ENCODE results near the gene KITLG. TPM values are rescaled to one million over a fixed set of nuclear protein-coding genes. Genes with fewer than 3 reads are reported as not detected.
A peak's percentile ranks its signal among the peaks of the same experiment; 100 is the strongest.

The KITLG gene
- total RNA-seq, 4 donors from 2014 or later, result 10.2 to 27.5 (median 16.4) TPM

- Histone ChIP-seq H3K4me1 (peaks cover 0 to 48% (median 11%) of the 10 kb centered on the region in 4 donors), H3K27me3 (no peaks in the 10 kb centered on the region), H3K9me3 (no peaks in the 10 kb centered on the region), H3K4me3 (no peak overlapping the region), H3K27ac (no peak overlapping the region), H3K36me3 (peaks cover 0 to 6% (median 0%) of the 10 kb centered on the region in 3 donors)
- no peak for TF ChIP-seq POLR2A (IDR thresholded peaks at IDR 0.05)
- TF ChIP-seq, protein P1, sequence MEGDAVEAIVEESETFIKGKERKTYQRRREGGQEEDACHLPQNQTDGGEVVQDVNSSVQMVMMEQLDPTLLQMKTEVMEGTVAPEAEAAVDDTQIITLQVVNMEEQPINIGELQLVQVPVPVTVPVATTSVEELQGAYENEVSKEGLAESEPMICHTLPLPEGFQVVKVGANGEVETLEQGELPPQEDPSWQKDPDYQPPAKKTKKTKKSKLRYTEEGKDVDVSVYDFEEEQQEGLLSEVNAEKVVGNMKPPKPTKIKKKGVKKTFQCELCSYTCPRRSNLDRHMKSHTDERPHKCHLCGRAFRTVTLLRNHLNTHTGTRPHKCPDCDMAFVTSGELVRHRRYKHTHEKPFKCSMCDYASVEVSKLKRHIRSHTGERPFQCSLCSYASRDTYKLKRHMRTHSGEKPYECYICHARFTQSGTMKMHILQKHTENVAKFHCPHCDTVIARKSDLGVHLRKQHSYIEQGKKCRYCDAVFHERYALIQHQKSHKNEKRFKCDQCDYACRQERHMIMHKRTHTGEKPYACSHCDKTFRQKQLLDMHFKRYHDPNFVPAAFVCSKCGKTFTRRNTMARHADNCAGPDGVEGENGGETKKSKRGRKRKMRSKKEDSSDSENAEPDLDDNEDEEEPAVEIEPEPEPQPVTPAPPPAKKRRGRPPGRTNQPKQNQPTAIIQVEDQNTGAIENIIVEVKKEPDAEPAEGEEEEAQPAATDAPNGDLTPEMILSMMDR (IDR thresholded peaks at IDR 0.05), result no peak
- no peak for TF ChIP-seq EP300 (IDR thresholded peaks at IDR 0.05)
- DNase-seq (ENCODE audit: low spot score in 2 of 2), result no peak
- WGBS, 2 donors, result 86 to 89% methylated on average over 10 of the region's 10 CpGs
These were observed 35.0 kb downstream of the KITLG start for GRCh38 chr12:88544991-88545980.

GRCh38 chr12:88539893-88540292 is 40.4 kb downstream of the KITLG start:
- peaks cover 0 to 18% (median 4%) of the 10 kb centered on the region in 4 donors for H3K4me1 ChIP-seq
- no peak overlapping the region for H3K27ac ChIP-seq
- peaks cover 0 to 6% (median 0%) of the 10 kb centered on the region in 3 donors for H3K36me3 ChIP-seq
- WGBS, 2 donors, result 0% methylated on average over 1 of the region's 1 CpG
- DNase-seq (ENCODE audit: low spot score in 2 of 2), result no peak
- no peaks in the 10 kb centered on the region for H3K27me3 ChIP-seq
- H3K4me3 ChIP-seq, result no peak overlapping the region
- no peak for TF ChIP-seq EP300 (IDR thresholded peaks at IDR 0.05)
- no peak for TF ChIP-seq POLR2A (IDR thresholded peaks at IDR 0.05)
- TF ChIP-seq, protein P1 (IDR thresholded peaks at IDR 0.05), result no peak
- no peaks in the 10 kb centered on the region for H3K9me3 ChIP-seq

- no peaks in the 10 kb centered on the region for H3K27me3 ChIP-seq
- peak in 1 of 2 donors; percentile 16 for DNase-seq (ENCODE audit: low spot score in 2 of 2)
- no peaks in the 10 kb centered on the region for H3K9me3 ChIP-seq
- TF ChIP-seq EP300 (IDR thresholded peaks at IDR 0.05) (peak in 1 of 2 donors; percentile 15), POLR2A (IDR thresholded peaks at IDR 0.05) (no peak)
- TF ChIP-seq, protein P1 (IDR thresholded peaks at IDR 0.05), result no peak
- WGBS, 2 donors, result 71 to 82% methylated on average over 2 of the region's 2 CpGs
- peaks cover 0 to 18% (median 4%) of the 10 kb centered on the region in 4 donors for H3K4me1 ChIP-seq
- peak overlapping the region in 1 of 4 donors; percentile 4 for H3K27ac ChIP-seq
- peaks cover 0 to 6% (median 0%) of the 10 kb centered on the region in 3 donors for H3K36me3 ChIP-seq
- no peak overlapping the region for H3K4me3 ChIP-seq
These were observed 41.6 kb downstream of the KITLG start for GRCh38 chr12:88538697-88539096.

DNA sequence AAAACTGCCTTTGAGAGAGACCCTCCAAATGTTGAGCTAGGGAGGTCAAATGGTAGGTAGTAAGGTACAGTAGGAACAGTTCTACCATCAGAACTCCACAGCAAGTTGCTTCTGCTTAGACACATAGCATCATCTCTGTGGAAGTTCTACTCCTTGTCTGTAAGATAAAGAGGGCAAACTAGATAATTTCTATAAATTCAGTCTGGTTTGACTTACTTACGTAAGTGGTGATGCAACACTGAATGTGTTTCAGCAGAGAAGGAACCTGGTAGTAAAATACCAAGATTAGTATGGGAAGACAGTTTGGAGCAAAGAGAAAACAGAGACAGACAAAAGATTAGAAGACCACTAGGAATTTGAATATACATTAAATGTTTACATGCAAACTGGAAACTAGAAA is 42.0 kb downstream of the KITLG start:
- Histone ChIP-seq H3K27me3 (no peaks in the 10 kb centered on the region), H3K4me3 (no peak overlapping the region), H3K36me3 (peaks cover 0 to 4% (median 0%) of the 10 kb centered on the region in 3 donors), H3K9me3 (no peaks in the 10 kb centered on the region), H3K4me1 (peaks cover 0 to 18% (median 4%) of the 10 kb centered on the region in 4 donors), H3K27ac (no peak overlapping the region)
- 84 to 95% methylated on average over 1 of the region's 1 CpG for WGBS, 2 donors
- TF ChIP-seq EP300 (IDR thresholded peaks at IDR 0.05) (no peak), POLR2A (IDR thresholded peaks at IDR 0.05) (no peak)
- TF ChIP-seq, protein P1 (IDR thresholded peaks at IDR 0.05), result no peak
- no peak for DNase-seq (ENCODE audit: low spot score in 2 of 2)

DNA sequence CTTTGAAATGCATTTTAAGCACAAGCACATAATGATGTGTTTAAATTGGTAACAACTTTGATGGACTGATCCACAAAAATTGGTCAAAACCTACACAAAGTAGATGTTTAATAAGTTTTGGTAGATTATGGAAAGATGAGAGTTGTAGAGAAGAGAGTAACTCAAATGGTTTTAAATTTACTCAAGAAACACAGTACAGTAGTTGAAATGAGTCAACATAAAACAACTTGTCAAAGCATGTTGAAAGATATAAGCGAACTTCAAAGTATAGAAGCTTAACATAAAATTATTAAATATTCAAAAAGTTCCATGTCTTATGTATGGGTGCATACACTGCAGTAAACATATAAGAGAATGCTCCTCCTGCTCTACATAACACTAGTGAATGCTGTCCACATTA is 49.4 kb downstream of the KITLG start:
- Histone ChIP-seq H3K36me3 (peaks cover 0 to 25% (median 0%) of the 10 kb centered on the region in 3 donors), H3K4me3 (no peak overlapping the region), H3K27ac (peak overlapping the region in 1 of 4 donors; percentile 4), H3K27me3 (no peaks in the 10 kb centered on the region), H3K4me1 (peaks cover 0 to 15% (median 5%) of the 10 kb centered on the region in 4 donors), H3K9me3 (peaks cover 0 to 11% (median 0%) of the 10 kb centered on the region in 4 donors)
- WGBS, 2 donors, result 91 to 97% methylated on average over 1 of the region's 1 CpG
- DNase-seq (ENCODE audit: low spot score in 2 of 2), result no peak
- TF ChIP-seq, protein P1 (IDR thresholded peaks at IDR 0.05), result no peak
- TF ChIP-seq POLR2A (IDR thresholded peaks at IDR 0.05), result no peak
- no peak for TF ChIP-seq EP300 (IDR thresholded peaks at IDR 0.05)
